DLD1 (cell line): ENCODE measurements around the gene GABRB2.
"Not testable (repeated sequence)": the region's sequence is repeated elsewhere in the genome, so short reads cannot be mapped to it uniquely, and the experiment has no call there.

Experiments used
- in situ Hi-C: cut with HindIII; loops from 2 replicates; pipeline ENCODE4 v1.10.0; 2017; ENCODE audit warnings: low sequenced_read_pairs

Gene GABRB2

GRCh38 chr5:161546470-161547301 lies at the start of gene GABRB2:
Gene GABRB2 (minus strand): TSS chr5:161546725. CDS start chr5:161546643, 82 bp downstream.
- in situ Hi-C loops: no loop called here

DNA sequence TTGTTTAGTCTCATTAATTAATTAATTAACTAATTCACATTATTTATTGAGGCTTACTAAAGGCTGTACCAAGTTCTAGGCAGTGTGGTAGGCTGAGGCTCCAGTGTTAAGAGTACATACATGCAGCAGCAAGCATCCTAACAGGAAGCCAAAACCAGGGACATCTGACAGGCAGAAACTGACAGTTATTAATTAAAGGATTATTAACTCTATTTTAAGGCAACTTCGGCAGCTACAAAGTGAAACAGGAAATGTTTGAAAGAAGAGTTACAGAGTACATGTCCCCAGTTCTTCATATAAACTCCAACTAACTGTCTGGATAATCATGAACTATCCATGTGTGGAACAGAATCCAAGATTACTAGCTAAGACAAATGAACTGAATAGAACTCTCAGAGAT lies 39.3 kb upstream of the GABRB2 start:
- in situ Hi-C loops: no loop called here

- in situ Hi-C loops: no loop called here
These were observed 34.1 kb upstream of the GABRB2 start for GRCh38 chr5:161580621-161581020.

GRCh38 chr5:161572914-161573313 lies 26.4 kb upstream of the GABRB2 start:
- in situ Hi-C loops: loop anchor here (25.0 kb wide), 1 partner anchor 111 kb away; no protein-coding TSS in a partner anchor

- in situ Hi-C loops: loop anchor here (25.0 kb wide), 1 partner anchor 104 kb away; no protein-coding TSS in a partner anchor
These were observed 19.6 kb upstream of the GABRB2 start for GRCh38 chr5:161566081-161566480.

- in situ Hi-C loops: loop anchor here (25.0 kb wide), 1 partner anchor 100 kb away; no protein-coding TSS in a partner anchor
These were observed 15.9 kb upstream of the GABRB2 start for GRCh38 chr5:161562446-161562845.

DNA sequence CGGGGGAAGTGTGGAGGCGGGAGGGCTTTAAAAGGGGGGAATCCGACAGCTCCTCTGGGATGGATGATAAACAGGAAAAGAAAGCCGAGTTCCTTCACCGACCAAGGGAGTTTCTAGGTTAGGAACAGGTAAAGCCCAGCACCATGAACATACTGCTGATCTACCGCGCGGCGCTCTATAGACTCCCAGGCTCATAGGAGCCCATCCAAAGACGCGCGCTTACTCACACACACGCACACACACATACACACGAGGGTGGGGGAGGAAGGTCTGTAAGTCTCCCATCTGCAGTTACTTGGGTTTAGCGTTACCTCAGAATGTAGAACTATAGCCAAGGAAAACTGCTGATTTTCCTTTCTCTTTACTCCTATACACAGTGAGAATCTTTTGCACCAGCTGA lies 2.6 kb upstream of the GABRB2 start:
- in situ Hi-C loops: no loop called here

DNA sequence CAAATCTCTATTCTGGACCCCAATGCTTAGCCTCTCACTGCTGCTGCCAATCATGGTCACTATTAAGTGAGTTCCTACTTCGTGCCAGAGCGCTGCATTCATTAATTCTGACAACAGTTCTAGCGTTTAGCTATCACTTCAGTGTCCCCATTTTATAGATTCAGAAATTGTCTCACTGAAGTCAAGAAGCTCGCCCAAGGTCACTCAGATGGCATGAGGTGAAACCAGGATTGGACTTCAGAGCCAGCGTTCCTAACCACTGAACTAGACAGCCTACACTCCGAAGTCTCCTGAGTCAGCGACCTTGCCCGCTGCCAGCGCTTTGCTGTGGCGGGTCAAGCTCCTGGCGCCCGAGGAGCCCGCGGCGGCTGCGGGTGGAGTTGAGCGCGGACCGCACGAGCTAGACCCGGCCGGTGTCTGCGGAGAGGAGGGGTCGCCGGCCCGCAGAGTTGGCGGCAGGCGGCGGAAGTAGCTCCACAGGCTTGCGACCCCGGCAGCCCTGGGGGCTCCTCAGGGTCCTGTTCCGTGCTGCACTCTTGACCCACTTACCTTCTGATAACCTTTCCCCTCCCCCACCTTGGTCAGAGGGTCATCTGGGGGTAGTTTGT lies 2.1 kb upstream of the GABRB2 start:
- in situ Hi-C loops: no loop called here

- in situ Hi-C loops: no loop called here
These were observed 1.4 kb upstream of the GABRB2 start for GRCh38 chr5:161547738-161548486.

GRCh38 chr5:161547406-161547737 lies 847 bp upstream of the GABRB2 start:
- in situ Hi-C loops: no loop called here

DNA sequence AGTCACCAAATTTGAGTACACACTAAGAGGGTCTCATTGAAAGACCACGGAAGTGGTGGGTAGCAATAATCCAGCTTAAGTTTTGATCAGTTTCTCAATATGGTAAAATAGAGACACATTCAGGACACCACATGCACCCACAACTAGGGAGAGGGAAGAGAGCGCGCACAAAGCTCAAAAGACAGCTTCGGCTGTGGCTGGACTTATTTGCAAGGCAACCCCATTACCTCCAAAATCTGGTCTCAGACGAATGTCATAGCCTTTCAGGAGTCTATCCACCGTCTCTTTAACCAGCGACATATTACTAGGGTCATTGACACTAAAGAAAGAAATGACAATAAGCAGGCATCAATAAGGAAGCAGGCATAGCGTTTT lies 443 bp downstream of the GABRB2 start:
- in situ Hi-C loops: no loop called here

DNA sequence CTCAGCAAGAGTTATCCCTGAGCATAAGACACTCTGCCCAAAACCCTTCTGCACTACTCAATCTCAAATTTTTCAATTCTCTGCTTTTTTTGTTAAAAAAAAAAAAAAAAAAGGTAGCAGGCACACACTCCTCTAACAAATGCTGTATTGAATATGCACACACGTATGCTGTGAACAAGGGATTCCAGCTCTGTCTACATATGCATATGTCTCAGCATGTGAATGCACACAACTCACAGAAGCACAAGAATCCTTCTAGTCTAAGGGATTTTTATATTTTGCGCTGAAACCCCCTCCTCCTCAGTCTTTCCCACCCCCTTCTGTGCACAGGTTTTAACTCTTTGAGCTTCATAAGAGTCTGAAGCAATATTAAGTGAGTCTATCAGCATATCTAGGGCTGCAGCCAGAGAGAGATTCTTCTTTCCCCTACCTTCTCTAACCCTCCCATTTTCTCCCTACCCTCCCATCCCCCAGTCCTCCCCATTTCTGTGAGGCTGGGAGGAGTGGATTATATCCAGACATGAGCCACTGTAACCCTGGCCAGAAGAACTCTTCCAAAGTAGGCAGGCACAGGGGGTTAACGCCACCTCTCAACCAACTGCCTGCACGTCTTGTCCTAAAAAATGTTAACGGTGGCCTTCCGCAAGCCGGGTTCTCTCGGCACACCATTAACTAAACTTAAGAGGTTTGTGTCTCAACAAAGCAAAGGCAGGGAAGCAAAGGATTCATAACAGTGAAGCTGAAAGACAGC lies 1.0 kb downstream of the GABRB2 start:
- in situ Hi-C loops: no loop called here

DNA sequence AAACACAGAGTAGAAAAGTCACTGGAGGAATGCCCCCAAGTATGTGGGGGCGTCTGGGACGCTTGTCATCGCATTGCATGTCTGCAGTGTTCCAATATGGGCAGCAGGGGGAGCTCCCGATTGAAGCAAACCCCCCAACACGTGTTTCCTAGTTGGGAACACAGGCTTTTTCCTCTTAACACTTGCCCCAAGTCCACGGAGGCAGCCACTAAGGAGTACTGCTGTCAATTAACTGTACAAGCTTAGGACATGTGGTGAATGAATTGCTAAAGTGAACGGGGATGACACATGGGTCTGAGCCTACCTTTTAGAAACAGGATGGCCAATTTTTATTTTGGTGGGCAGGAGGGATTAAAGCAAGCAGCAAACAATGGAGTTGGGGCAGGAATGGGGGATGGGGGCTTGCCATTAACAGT lies 2.2 kb downstream of the GABRB2 start:
- in situ Hi-C loops: no loop called here

DNA sequence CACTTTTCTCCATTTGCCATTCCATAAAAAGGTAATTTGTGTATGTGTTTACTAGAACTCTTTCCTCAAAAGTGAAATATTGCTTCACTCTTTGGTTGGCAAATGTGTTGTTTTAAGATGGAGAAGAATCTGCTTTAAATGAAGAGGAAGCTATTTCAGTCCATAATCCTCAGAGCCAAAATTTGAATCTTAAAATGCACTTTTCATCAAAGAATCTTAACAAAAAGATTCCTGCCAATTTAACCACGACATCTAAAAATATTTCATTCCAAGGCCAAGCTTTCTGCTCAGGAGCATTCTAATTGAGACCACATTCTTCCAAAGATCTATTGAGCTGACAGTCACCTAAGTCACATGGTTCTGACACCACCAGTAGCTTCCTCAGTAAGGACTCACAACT lies 7.5 kb downstream of the GABRB2 start:
- in situ Hi-C loops: no loop called here

DNA sequence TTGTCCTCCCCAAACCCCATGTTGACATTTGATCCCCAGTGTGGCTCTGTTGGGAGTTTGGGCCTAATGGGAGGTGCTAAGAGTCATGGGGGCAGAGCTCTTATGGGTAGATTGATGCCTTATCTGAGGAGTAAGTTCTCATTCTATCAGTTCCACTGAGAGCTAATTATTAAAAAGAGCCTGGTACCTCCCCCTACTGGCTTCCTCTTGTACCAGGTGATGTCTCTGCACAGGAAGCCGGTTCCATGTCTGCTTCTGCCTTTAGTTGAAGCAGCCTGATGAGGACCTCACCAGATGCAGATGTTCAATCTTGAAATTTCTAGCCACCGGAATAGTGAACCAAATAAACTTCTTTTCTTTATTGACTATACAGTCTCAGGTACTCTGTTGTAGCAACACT lies 10.8 kb downstream of the GABRB2 start:
- in situ Hi-C loops: no loop called here

- in situ Hi-C loops: no loop called here
These were observed 15.8 kb downstream of the GABRB2 start for GRCh38 chr5:161530700-161531099.

DNA sequence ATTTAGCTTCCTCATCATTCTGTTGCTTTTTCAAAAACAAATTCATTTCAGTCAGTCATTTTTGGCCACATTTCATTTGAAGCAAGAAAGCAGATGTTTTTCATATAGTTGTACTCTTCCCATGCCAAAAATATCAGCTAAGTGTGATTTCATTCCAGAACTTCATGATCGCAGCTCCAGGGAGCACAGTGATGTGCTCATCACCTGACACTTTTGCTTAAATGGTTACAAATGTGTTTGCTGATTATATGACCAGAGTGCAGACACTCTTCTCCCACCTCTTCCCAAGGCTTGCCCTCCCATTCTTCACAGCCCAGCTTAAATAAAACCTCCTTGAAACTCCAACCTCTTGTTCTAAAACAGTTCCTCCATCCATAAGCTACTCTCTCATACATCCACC lies 32.6 kb downstream of the GABRB2 start:
- in situ Hi-C loops: no loop called here

DNA sequence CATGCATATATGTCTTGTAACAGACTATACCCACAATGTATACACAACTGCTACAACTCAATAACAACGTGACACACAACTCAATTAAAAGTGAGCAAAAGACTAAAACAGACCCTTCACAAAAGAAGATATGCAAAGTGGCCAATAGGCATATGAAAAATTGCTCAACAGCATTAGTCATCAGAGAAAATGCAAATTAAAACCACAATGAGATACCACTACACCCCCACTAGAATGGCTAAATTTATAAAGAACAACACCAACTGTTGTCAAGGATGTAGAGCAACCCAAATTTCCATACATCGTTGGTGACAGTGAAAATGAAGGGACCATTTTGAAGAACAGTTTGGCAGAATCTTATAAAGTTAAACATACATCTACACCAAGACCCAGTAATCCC lies 38.9 kb downstream of the GABRB2 start:
- in situ Hi-C loops: no loop called here

DNA sequence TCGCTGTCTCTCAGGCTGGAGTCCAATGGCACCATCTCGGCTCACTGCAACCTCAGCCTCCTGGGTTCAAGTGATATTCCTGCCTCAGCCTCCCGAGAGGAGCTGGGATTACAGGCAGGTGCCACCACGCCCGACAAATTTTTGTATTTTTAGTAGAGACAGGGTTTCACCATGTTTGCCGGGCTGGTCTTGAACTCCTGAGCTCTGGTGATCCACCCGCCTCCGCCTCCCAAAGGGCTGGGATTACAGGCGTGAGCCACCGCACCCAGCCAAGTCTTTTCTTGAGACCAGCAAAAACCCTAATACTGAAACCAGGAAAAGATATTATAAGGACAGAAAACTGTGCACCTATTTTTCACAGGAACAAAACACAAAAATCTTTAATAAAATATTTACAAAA lies 41.4 kb downstream of the GABRB2 start:
- in situ Hi-C loops: not testable (repeated sequence)

DNA sequence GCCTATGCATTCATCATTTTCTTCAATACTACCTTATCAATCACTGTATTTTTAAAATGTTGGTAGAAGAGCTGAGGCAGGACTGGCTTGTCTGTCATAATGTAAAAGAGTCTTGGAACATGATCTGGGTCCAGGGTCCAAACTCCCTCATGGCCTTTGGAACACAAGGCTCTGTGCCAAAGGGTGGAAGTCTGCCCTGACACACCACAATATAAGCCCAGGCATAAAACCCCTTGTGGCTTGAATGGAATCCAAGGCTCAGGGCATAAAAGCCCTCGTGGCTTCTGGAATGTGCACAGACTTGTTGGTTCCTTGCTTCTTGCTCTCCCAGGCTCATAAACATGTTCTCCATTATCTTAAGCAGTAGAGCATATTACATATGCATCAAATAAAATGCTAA lies 48.0 kb downstream of the GABRB2 start:
- in situ Hi-C loops: no loop called here

- in situ Hi-C loops: no loop called here
These were observed 62.8 kb downstream of the GABRB2 start for GRCh38 chr5:161483721-161484120.
